IMR-90 (cell line): ENCODE data around the gene TAS2R42. TPM values are rescaled to one million over a fixed set of nuclear protein-coding genes. Genes with fewer than 3 reads are reported as not detected.

Experiments
- ATAC-seq: fragments of 200-7000 bp; cut with Tn5 transposase; 2 replicates; pipeline ENCODE4 v1.9.1; 2020; ENCODE audit warnings: low read depth, mild to moderate bottlenecking, moderate library complexity
- BruUV-seq: library from RNA; stranded (reverse); fragments of 400-500 nt; replicated peaks from 2 replicates; lab custom pipeline; 2021; lab: Mats Ljungman, UMichigan
- CTCF ChIA-PET: fragments of 300-600 bp; formaldehyde crosslinking; extraction: SDS; loops from one replicate; lab custom pipeline; 2021; ENCODE audit warnings: antibody characterized with exemption; lab: Yijun Ruan, JAX
- POLR2A ChIA-PET: fragments of 300-600 bp; sonication (Branson Sonifier 250); formaldehyde crosslinking; loops from one replicate; lab custom pipeline; 2022; ENCODE audit warnings: antibody characterized with exemption; ENCODE audit not compliant: unreplicated experiment; lab: Charles Lee
- DNase-seq: peaks from one replicate; pipeline ENCODE4 v3.0.0; 2013
- H2AFZ ChIP-seq: replicated peaks from 2 replicates; pipeline ENCODE3; 2013; ENCODE audit warnings: low read length, mild to moderate bottlenecking; ENCODE audit not compliant: poor library complexity
- H2AK5ac ChIP-seq: 2 replicates; pipeline ENCODE4 v1.6.1; 2013; ENCODE audit warnings: low read depth, low read length, inconsistent platforms
- H2AK9ac ChIP-seq: replicated peaks from 2 replicates; pipeline ENCODE3; 2013; ENCODE audit warnings: mild to moderate bottlenecking, low read depth, low read length, moderate library complexity; ENCODE audit not compliant: poor library complexity
- H2BK120ac ChIP-seq: 2 replicates; pipeline ENCODE4 v1.6.1; 2013; ENCODE audit warnings: low read depth, low read length, inconsistent platforms
- H2BK15ac ChIP-seq: 3 replicates; pipeline ENCODE4 v1.6.1; 2013; ENCODE audit warnings: low read depth, low read length, inconsistent platforms
- H2BK20ac ChIP-seq: 2 replicates; pipeline ENCODE4 v1.6.1; 2013; ENCODE audit warnings: low read depth, mild to moderate bottlenecking, inconsistent platforms, low read length, moderate library complexity
- H2BK5ac ChIP-seq: 2 replicates; pipeline ENCODE4 v1.6.1; 2013; ENCODE audit warnings: mild to moderate bottlenecking, low read depth, low read length, inconsistent platforms; ENCODE audit not compliant: poor library complexity, severe bottlenecking
- H3K14ac ChIP-seq: replicated peaks from 2 replicates; pipeline ENCODE4 v1.6.1; 2013; ENCODE audit warnings: low read depth, low read length, inconsistent platforms
- H3K18ac ChIP-seq: 2 replicates; pipeline ENCODE4 v1.6.1; 2013; ENCODE audit warnings: low read depth, low read length, control low read depth
- H3K23ac ChIP-seq: 2 replicates; pipeline ENCODE4 v1.6.1; 2013; ENCODE audit warnings: low read depth, low read length, inconsistent platforms
- H3K27ac ChIP-seq: 2 replicates; pipeline ENCODE4 v1.5.1; 2013; ENCODE audit warnings: mild to moderate bottlenecking, control low read depth, low read length; ENCODE audit not compliant: insufficient read depth
- H3K27me3 ChIP-seq: 2 replicates; pipeline ENCODE4 v1.6.1; 2013; ENCODE audit warnings: low read length; ENCODE audit not compliant: control insufficient read depth, insufficient read depth
- H3K36me3 ChIP-seq: 2 replicates; pipeline ENCODE4 v1.6.1; 2013; ENCODE audit warnings: low read length, mixed read lengths; ENCODE audit not compliant: control insufficient read depth, insufficient read depth
- H3K4ac ChIP-seq: 2 replicates; pipeline ENCODE4 v1.6.1; 2013; ENCODE audit warnings: low read depth, low read length, inconsistent platforms
- H3K4me1 ChIP-seq: 2 replicates; pipeline ENCODE4 v1.6.1; 2013; ENCODE audit warnings: low read length, mixed read lengths; ENCODE audit not compliant: control insufficient read depth, insufficient read depth
- H3K4me2 ChIP-seq: 2 replicates; pipeline ENCODE4 v1.6.1; 2013; ENCODE audit warnings: low read depth, mild to moderate bottlenecking, control low read depth, low read length, moderate library complexity
- H3K4me3 ChIP-seq: 2 replicates; pipeline ENCODE4 v1.5.1; 2013; ENCODE audit warnings: low read depth, mild to moderate bottlenecking, control low read depth, low read length, moderate library complexity; ENCODE audit not compliant: insufficient read depth
- H3K56ac ChIP-seq: 2 replicates; pipeline ENCODE4 v1.6.1; 2013; ENCODE audit warnings: low read length, inconsistent platforms; ENCODE audit not compliant: insufficient read depth; ENCODE audit errors: extremely low read depth
- H3K79me1 ChIP-seq, 2 experiments: 2 replicates each; pipeline ENCODE4 v1.6.1; 2013; ENCODE audit warnings: low read length in 2 of 2, inconsistent platforms in 1 of 2, low read depth in 1 of 2
- H3K9ac ChIP-seq: 2 replicates; pipeline ENCODE4 v1.6.1; 2013; ENCODE audit warnings: low read depth, low read length, control low read depth
- H3K9me1 ChIP-seq: 2 replicates; pipeline ENCODE4 v1.6.1; 2013; ENCODE audit warnings: low read length, inconsistent platforms; ENCODE audit not compliant: insufficient read depth
- H3K9me3 ChIP-seq: 2 replicates; pipeline ENCODE4 v1.6.1; 2013; ENCODE audit warnings: low read length; ENCODE audit not compliant: control insufficient read depth, insufficient read depth
- H4K20me1 ChIP-seq: 2 replicates; pipeline ENCODE4 v1.6.1; 2013; ENCODE audit warnings: low read length, inconsistent platforms; ENCODE audit not compliant: insufficient read depth
- H4K5ac ChIP-seq: 2 replicates; pipeline ENCODE4 v1.6.1; 2013; ENCODE audit warnings: mild to moderate bottlenecking, low read depth, low read length, control low read depth
- H4K8ac ChIP-seq, 2 experiments: 2 replicates each; pipeline ENCODE4 v1.6.1; 2013; ENCODE audit warnings: low read depth in 2 of 2, low read length in 2 of 2, control low read depth in 1 of 2, inconsistent platforms in 1 of 2
- H4K91ac ChIP-seq: 2 replicates; pipeline ENCODE4 v1.6.1; 2013; ENCODE audit warnings: low read depth, low read length, inconsistent platforms; ENCODE audit not compliant: insufficient read depth
- BHLHE40 ChIP-seq: fragments of 150-350 bp; IDR thresholded peaks from 2 replicates; pipeline ENCODE4 v1.6.1; 2016; ENCODE audit warnings: mild to moderate bottlenecking, low read depth, low read length
- CEBPB ChIP-seq: IDR thresholded peaks from 2 replicates; pipeline ENCODE4 v1.6.1; 2012; ENCODE audit warnings: low read depth, low read length, improper control_type of control experiment
- CHD1 ChIP-seq: IDR thresholded peaks from 2 replicates; pipeline ENCODE4 v1.6.1; 2012; ENCODE audit warnings: low read depth, low read length, improper control_type of control experiment
- CTCF ChIP-seq: conservative IDR thresholded peaks from 2 replicates; pipeline ENCODE4 v1.5.1; 2012; ENCODE audit warnings: mild to moderate bottlenecking, low read depth, low read length, improper control_type of control experiment
- ELK1 ChIP-seq: fragments of 150-350 bp; IDR thresholded peaks from 2 replicates; pipeline ENCODE4 v1.6.1; 2016; ENCODE audit warnings: low read depth, mild to moderate bottlenecking, low read length, moderate library complexity, borderline replicate concordance
- FOS ChIP-seq: fragments of 150-350 bp; IDR thresholded peaks from 2 replicates; pipeline ENCODE4 v1.6.1; 2016; ENCODE audit warnings: low read depth, low read length
- MAFK ChIP-seq: IDR thresholded peaks from 2 replicates; pipeline ENCODE4 v1.6.1; 2012; ENCODE audit warnings: low read depth, low read length, improper control_type of control experiment
- MAZ ChIP-seq: IDR thresholded peaks from 2 replicates; pipeline ENCODE4 v1.6.1; 2012; ENCODE audit warnings: low read depth, mild to moderate bottlenecking, low read length, improper control_type of control experiment, moderate library complexity, borderline replicate concordance
- MXI1 ChIP-seq: IDR thresholded peaks from 2 replicates; pipeline ENCODE4 v1.6.1; 2012; ENCODE audit warnings: low read depth, mild to moderate bottlenecking, low read length, moderate library complexity, borderline replicate concordance
- NFE2L2 ChIP-seq: fragments of 150-350 bp; IDR thresholded peaks from 2 replicates; pipeline ENCODE4 v1.6.1; 2016; ENCODE audit warnings: low read depth, mild to moderate bottlenecking, low read length
- POLR2A ChIP-seq: IDR thresholded peaks from 2 replicates; pipeline ENCODE4 v1.6.1; 2012; ENCODE audit warnings: mild to moderate bottlenecking, low read depth, low read length
- RAD21 ChIP-seq: IDR thresholded peaks from 2 replicates; pipeline ENCODE4 v1.6.1; 2012; ENCODE audit warnings: low read length, improper control_type of control experiment
- RCOR1 ChIP-seq: IDR thresholded peaks from 2 replicates; pipeline ENCODE4 v1.6.1; 2012; ENCODE audit warnings: mild to moderate bottlenecking, low read length, improper control_type of control experiment; ENCODE audit not compliant: insufficient replicate concordance
- RFX5 ChIP-seq: IDR thresholded peaks from 2 replicates; pipeline ENCODE4 v1.8.0; 2012; ENCODE audit warnings: low read depth, mild to moderate bottlenecking, low read length, moderate library complexity
- SMC3 ChIP-seq: fragments of 150-350 bp; IDR thresholded peaks from 2 replicates; pipeline ENCODE4 v1.6.1; 2016; ENCODE audit warnings: low read depth, mild to moderate bottlenecking, antibody characterized with exemption, low read length, moderate library complexity
- WGBS, 2 experiments: methylation state at CpG; one replicate each; pipeline versions ENCODE4 v1.1.5 to v1.1.7; 2013; ENCODE audit warnings: missing lambda C conversion rate in 2 of 2; ENCODE audit not compliant: insufficient read length in 1 of 2; ENCODE audit errors: extremely low coverage in 2 of 2; 5-methylcytosine and 5-hydroxymethylcytosine counted together
- dilution Hi-C: fragments of 300-500 bp; cut with HindIII; formaldehyde crosslinking; loops from one replicate; pipeline ENCODE4 v1.14.3; 2018; ENCODE audit warnings: low sequenced_read_pairs; ENCODE audit not compliant: unreplicated experiment
- in situ Hi-C: fragments of 300-500 bp; cut with MboI; formaldehyde crosslinking; loops from 3 replicates; pipeline ENCODE4 v1.14.3; 2019; ENCODE audit warnings: low sequenced_read_pairs, inconsistent platforms, mixed read lengths
- intact Hi-C: fragments of 100-400 bp; cut with micrococcal nuclease; formaldehyde crosslinking; loops from 2 replicates; pipeline ENCODE4 v1.10.0; 2022
- polyA plus RNA-seq, 3 experiments: library from polyadenylated mRNA; depleted of rRNA; stranded (reverse); fragments of >200 nt; gene quantifications; 2 replicates each; pipeline ENCODE4 v1.2.3, GENCODE V29; 2012; ENCODE audit warnings: low replicate concordance in 1 of 3
- total RNA-seq: library from RNA; depleted of rRNA; stranded (reverse); fragments of >200 nt; gene quantifications from 2 replicates; pipeline ENCODE4 v1.2.3, GENCODE V29; 2012
- TF ChIP-seq, protein P1 (sequence below): fragments of 150-350 bp; IDR thresholded peaks from 2 replicates; pipeline ENCODE4 v1.6.1; 2017; ENCODE audit warnings: mild to moderate bottlenecking, antibody characterized with exemption, low read length, low read depth

The TAS2R42 gene
- total and polyA plus RNA-seq, 2 of the 4 experiments (the other 2 are of a cell fraction) = not detected

DNA sequence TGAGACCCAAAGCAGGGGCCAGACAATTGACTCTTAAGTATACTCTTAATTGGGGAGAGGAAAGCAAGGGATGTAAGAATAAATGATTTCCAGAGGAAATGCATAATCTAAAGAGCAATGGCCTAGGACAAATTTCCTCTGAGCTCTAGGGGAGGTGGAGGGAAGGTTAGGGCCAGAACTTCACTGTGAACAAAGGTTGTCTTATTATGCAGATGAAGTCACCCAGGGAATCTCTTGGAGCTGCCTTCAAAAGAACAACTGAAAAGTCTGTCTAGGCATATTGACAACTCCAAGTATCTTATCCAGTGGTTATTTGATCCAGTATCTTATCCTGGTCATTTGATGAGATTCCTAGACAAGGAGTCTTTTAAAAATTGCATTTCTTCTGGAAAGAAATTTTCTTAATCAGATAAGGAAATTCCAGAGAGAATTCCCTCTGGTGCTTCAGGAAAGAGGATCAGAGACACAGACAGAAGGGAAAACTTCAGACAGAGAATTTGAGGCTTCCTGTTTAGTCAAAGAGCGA, 32.3 kb downstream of the TAS2R42 start:
- DNase-seq = no peak
- Histone ChIP-seq H3K27me3 (no peaks in the 10 kb centered on the region), H2BK20ac (no peak overlapping the region), H3K36me3 (no peaks in the 10 kb centered on the region; the same call in 1 of the 2 replicates), H2AK9ac (no peak overlapping the region), H3K27ac (no peak overlapping the region), H4K91ac (no peak overlapping the region), H3K56ac (no peak overlapping the region), H2AFZ (no peak overlapping the region), H3K9ac (no peak overlapping the region), H3K23ac (no peak overlapping the region), H2BK120ac (no peak overlapping the region), H4K8ac (no peak overlapping the region), H3K4me2 (no peak overlapping the region), H3K4me1 (no peaks in the 10 kb centered on the region), H3K4ac (no peak overlapping the region), H4K5ac (no peak overlapping the region), H3K79me1 (peaks cover 11 to 20% of the 10 kb centered on the region in 2 experiments; a peak in 3 of 4 replicates), H3K9me1 (no peaks in the 10 kb centered on the region), H3K18ac (no peak overlapping the region), H4K20me1 (peaks cover 6% of the 10 kb centered on the region), H3K9me3 (peaks cover 2% of the 10 kb centered on the region; the same call in 1 of the 2 replicates), H3K4me3 (no peak overlapping the region), H2BK5ac (no peak overlapping the region), H2BK15ac (no peak overlapping the region), H3K14ac (no peak overlapping the region), H2AK5ac (no peak overlapping the region)
- WGBS, 2 experiments = no CpG with 5 or more reads among the region's 1 CpG
- in situ Hi-C loops = no loop called here
- intact Hi-C loops = no loop called here
- ChIA-PET POLR2A (no interaction called here), CTCF (no interaction called here)
- TF ChIP-seq RAD21 = no peak
- TF ChIP-seq BHLHE40 = no peak
- TF ChIP-seq MAFK = no peak
- TF ChIP-seq FOS = no peak
- no peak for TF ChIP-seq CEBPB
- TF ChIP-seq MXI1 = no peak
- no peak for TF ChIP-seq SMC3
- no peak for TF ChIP-seq POLR2A
- TF ChIP-seq RCOR1 = no peak
- TF ChIP-seq MAZ = no peak
- TF ChIP-seq RFX5 = no peak
- TF ChIP-seq ELK1 = no peak
- TF ChIP-seq, protein P1, sequence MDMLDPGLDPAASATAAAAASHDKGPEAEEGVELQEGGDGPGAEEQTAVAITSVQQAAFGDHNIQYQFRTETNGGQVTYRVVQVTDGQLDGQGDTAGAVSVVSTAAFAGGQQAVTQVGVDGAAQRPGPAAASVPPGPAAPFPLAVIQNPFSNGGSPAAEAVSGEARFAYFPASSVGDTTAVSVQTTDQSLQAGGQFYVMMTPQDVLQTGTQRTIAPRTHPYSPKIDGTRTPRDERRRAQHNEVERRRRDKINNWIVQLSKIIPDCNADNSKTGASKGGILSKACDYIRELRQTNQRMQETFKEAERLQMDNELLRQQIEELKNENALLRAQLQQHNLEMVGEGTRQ = no peak
- TF ChIP-seq NFE2L2 = no peak
- TF ChIP-seq CHD1 = no peak
- no peak for TF ChIP-seq CTCF
- dilution Hi-C loops = no loop called here
- no TSS peak for BruUV-seq
- no peak for ATAC-seq
